Heart left ventricle (tissue), 16 donors: ENCODE results near the gene NMT2. TPM values are rescaled to one million over a fixed set of nuclear protein-coding genes. Genes with fewer than 3 reads are reported as not detected.
"Not testable (repeated sequence)": the region's sequence is repeated elsewhere in the genome, so short reads cannot be mapped to it uniquely, and the experiment has no call there.

Experiments used
- ATAC-seq, 4 donors: fragments of 200-7000 bp; cut with Tn5 transposase; one replicate each; pipeline ENCODE4 v1.9.1; 2020 to 2022; ENCODE audit warnings: moderate library complexity in 4 of 4, mild to moderate bottlenecking in 3 of 4, moderate number of reproducible peaks in 1 of 4
- DNase-seq, 5 donors: peaks; one replicate each; pipeline ENCODE4 v3.0.0-alpha.2; 2020
- H3K27ac ChIP-seq, 12 donors: fragments of 200-600 bp; sonication (generic) in 4 of 12; one replicate each; pipeline versions ENCODE4 v1.5.0 to v1.8.0; 2016 to 2022; ENCODE audit warnings: mild to moderate bottlenecking in 2 of 12
- H3K27me3 ChIP-seq, 9 donors: fragments of 200-600 bp; sonication (generic) in 2 of 9; one replicate each; pipeline versions ENCODE4 v1.5.1 to v1.8.0; 2016 to 2022; ENCODE audit warnings: mild to moderate bottlenecking in 3 of 9
- H3K36me3 ChIP-seq, 9 donors: fragments of 200-600 bp; sonication (generic) in 2 of 9; one replicate each; pipeline versions ENCODE4 v1.5.0 to v1.8.0; 2018 to 2022; ENCODE audit warnings: mild to moderate bottlenecking in 2 of 9
- H3K4me1 ChIP-seq, 12 donors: fragments of 200-600 bp; sonication (generic) in 4 of 12; one replicate each; pipeline versions ENCODE4 v1.5.0 to v1.8.0; 2016 to 2022; ENCODE audit warnings: mild to moderate bottlenecking in 3 of 12
- H3K4me3 ChIP-seq, 12 donors: fragments of 200-600 bp; sonication (generic) in 4 of 12; one replicate each; pipeline versions ENCODE4 v1.5.0 to v1.8.0; 2017 to 2022; ENCODE audit warnings: mild to moderate bottlenecking in 9 of 12, moderate library complexity in 4 of 12
- H3K9me3 ChIP-seq, 12 donors: fragments of 200-600 bp; sonication (generic) in 4 of 12; one replicate each; pipeline versions ENCODE4 v1.5.0 to v1.8.0; 2016 to 2022; ENCODE audit warnings: mild to moderate bottlenecking in 1 of 12
- POLR2A ChIP-seq, 2 donors: fragments of 450-650 bp; IDR thresholded peaks; one replicate each; pipeline ENCODE4 v1.6.1; 2017; ENCODE audit warnings: antibody characterized with exemption in 2 of 2, mild to moderate bottlenecking in 2 of 2, moderate library complexity in 2 of 2
- WGBS, 4 donors: extraction: QIAGEN DNeasy Blood & Tissue Kit in 2 of 4; methylation state at CpG; one replicate each; pipeline versions ENCODE4 v1.1.5 to v1.1.7; 2013 to 2018; 5-methylcytosine and 5-hydroxymethylcytosine counted together
- intact Hi-C, 10 donors: fragments of 100-400 bp; cut with DNase I; formaldehyde crosslinking; loops; one replicate each; pipeline versions ENCODE4 v1.11.1 to v1.14.2; 2022
- polyA plus RNA-seq, 2 donors: library from polyadenylated mRNA; stranded (reverse); fragments of 200-250 nt; gene quantifications; one replicate each; pipeline ENCODE4 v1.2.3, GENCODE V29; 2013
- total RNA-seq, 9 donors: library from RNA; depleted of rRNA in 2 of 9; stranded (reverse); fragments of >200 nt in 2 of 9; fragmentation: NEBNext Ultra II Directional in 3 of 9; extraction: Animal tissue kit (Norgen Biotek cat#: 25700) in 3 of 9; gene quantifications; one replicate each; pipeline versions ENCODE4 v1.1.0 to v1.2.4, GENCODE V29; 2016 to 2023
- TF ChIP-seq, protein P1 (sequence below), 12 donors: fragments of 200-600 bp; sonication (generic) in 4 of 12; IDR thresholded peaks; one replicate each; pipeline versions ENCODE4 v1.5.0 to v1.8.0; 2018 to 2022; ENCODE audit warnings: antibody characterized with exemption in 12 of 12, mild to moderate bottlenecking in 5 of 12
- donor health status: ischemic (EF 13 %, LVEDD 7.1; RV severe dilation, severe dysfunction).
- donor health status: healthy with polysubstance abuse.
- donor health status: DM: no; HTN: yes; CAD: no.
- donor health status: DM: no; HTN: no; CAD: no.
- donor health status: ischemic (EF 25% LVEDD 6.9; RV normal size, moderate dysfunction).
- donor health status: ischemic (EF 25% LVEDD 5.7; RV mildly dilated, moderate dysfunction).
- donor health status: healthy.
- donor health status: DM: yes; HTN: yes; CAD: no.
- donor health status: ischemic (EF 35%, LVEDD 5.7; RV mildly dilated, moderate dysfunction).
- donor health status: nonischemic (EF 11% LVEDD 7.7; RV severe dilation, severe dysfunction).
- donor health status: DM: yes; HTN: yes; CAD: no.
- donor health status: PGD.
- donor health status: ischemic (EF 29% LVEDD 5.4; RV normal size, mild dysfunction).
- donor health status: nonischemic (EF 23%, LVEDD 6.1; RV moderate dilation, normal function).

NMT2 gene
- total and polyA plus RNA-seq, 11 donors = 6.7 to 19.0 (median 13.2) TPM

GRCh38 chr10:15211464-15211979 is 43.0 kb upstream of the NMT2 start:
- 79 to 94% (median 82%) methylated on average over 6 of the region's 6 CpGs for WGBS, 4 donors
- DNase-seq = no peak
- Histone ChIP-seq H3K4me3 (no peak overlapping the region), H3K36me3 (peaks cover 0 to 22% (median 3%) of the 10 kb centered on the region in 9 donors), H3K4me1 (peaks cover 0 to 17% (median 4%) of the 10 kb centered on the region in 12 donors), H3K9me3 (no peaks in the 10 kb centered on the region), H3K27me3 (no peaks in the 10 kb centered on the region), H3K27ac (no peak overlapping the region)
- intact Hi-C loops = loop anchor here (2.0 to 5.0 kb wide), 5 partner anchors 156 to 211 kb away; partner anchors contain the start of gene FAM171A1 (in 9 of the 10)
- TF ChIP-seq POLR2A (IDR thresholded peaks at IDR 0.05) = no peak
- TF ChIP-seq, protein P1, sequence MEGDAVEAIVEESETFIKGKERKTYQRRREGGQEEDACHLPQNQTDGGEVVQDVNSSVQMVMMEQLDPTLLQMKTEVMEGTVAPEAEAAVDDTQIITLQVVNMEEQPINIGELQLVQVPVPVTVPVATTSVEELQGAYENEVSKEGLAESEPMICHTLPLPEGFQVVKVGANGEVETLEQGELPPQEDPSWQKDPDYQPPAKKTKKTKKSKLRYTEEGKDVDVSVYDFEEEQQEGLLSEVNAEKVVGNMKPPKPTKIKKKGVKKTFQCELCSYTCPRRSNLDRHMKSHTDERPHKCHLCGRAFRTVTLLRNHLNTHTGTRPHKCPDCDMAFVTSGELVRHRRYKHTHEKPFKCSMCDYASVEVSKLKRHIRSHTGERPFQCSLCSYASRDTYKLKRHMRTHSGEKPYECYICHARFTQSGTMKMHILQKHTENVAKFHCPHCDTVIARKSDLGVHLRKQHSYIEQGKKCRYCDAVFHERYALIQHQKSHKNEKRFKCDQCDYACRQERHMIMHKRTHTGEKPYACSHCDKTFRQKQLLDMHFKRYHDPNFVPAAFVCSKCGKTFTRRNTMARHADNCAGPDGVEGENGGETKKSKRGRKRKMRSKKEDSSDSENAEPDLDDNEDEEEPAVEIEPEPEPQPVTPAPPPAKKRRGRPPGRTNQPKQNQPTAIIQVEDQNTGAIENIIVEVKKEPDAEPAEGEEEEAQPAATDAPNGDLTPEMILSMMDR (IDR thresholded peaks at IDR 0.05) = no peak
- peak in 1 of 4 donors; percentile 18 for ATAC-seq

GRCh38 chr10:15210521-15210920 is 42.0 kb upstream of the NMT2 start:
- DNase-seq (no peak), ATAC-seq (no peak)
- H3K36me3 ChIP-seq = peaks cover 0 to 22% (median 3%) of the 10 kb centered on the region in 9 donors
- WGBS, 4 donors = 68 to 82% (median 75%) methylated on average over 7 to 8 of the region's 8 CpGs
- no peaks in the 10 kb centered on the region for H3K9me3 ChIP-seq
- H3K27me3 ChIP-seq = no peaks in the 10 kb centered on the region
- H3K4me3 ChIP-seq = no peak overlapping the region
- intact Hi-C loops = loop anchor here (2.0 to 5.0 kb wide), 5 partner anchors 157 to 212 kb away; partner anchors contain the start of gene FAM171A1 (in 9 of the 10)
- no peak for TF ChIP-seq POLR2A (IDR thresholded peaks at IDR 0.05)
- TF ChIP-seq, protein P1 (IDR thresholded peaks at IDR 0.05) = no peak
- no peak overlapping the region for H3K27ac ChIP-seq
- H3K4me1 ChIP-seq = peaks cover 0 to 17% (median 4%) of the 10 kb centered on the region in 12 donors

DNA sequence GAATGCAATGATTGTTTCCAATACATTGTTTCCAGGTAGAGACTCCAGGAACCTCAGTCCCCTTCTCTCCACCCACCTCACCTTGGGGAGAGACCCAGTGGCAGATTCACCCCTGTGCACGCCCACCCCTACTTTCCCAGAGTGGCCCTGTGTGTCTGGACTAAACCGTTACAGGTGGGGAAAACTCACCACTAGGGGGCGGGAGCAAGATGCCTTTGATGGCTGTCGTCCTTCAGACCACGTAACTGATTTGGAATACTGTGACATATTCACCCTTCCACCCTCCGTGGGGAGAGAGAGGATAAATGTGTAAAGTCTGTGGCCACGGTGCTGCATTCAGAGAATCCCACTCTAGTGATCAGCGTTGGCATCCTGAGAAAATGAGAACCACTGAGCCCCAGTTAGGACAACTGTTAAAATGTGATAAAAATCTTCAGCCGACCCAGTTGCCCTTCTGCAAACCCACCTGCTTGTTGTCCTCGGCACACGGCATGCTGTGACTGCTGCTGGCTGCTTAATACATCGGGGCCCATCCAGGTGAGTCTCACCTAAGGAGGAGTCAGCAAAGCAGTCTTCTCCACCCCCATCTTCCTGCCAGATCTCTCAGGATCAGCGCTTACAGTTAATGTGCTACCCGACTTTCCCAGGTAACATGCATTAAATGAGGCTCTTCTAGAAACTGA is 41.5 kb upstream of the NMT2 start:
- WGBS, 4 donors = 23 to 25% (median 24%) methylated on average over 14 of the region's 14 CpGs
- intact Hi-C loops = loop anchor here (2.0 to 5.0 kb wide), 5 partner anchors 157 to 212 kb away; partner anchors contain the start of gene FAM171A1 (in 9 of the 10)
- no peak overlapping the region for H3K27ac ChIP-seq
- H3K27me3 ChIP-seq = no peaks in the 10 kb centered on the region
- no peak overlapping the region for H3K4me3 ChIP-seq
- DNase-seq (peak; percentile 77 to 87 (median 81)), ATAC-seq (peak; percentile 63 to 91 (median 87))
- TF ChIP-seq POLR2A (IDR thresholded peaks at IDR 0.05) = no peak
- TF ChIP-seq, protein P1 (IDR thresholded peaks at IDR 0.05) = peak; percentile 72 to 92 (median 83)
- H3K9me3 ChIP-seq = no peaks in the 10 kb centered on the region
- H3K4me1 ChIP-seq = peaks cover 0 to 17% (median 4%) of the 10 kb centered on the region in 12 donors
- H3K36me3 ChIP-seq = peaks cover 0 to 22% (median 3%) of the 10 kb centered on the region in 9 donors

GRCh38 chr10:15208221-15208620 is 39.7 kb upstream of the NMT2 start:
- no peak for DNase-seq
- peaks cover 0 to 11% (median under 1%) of the 10 kb centered on the region in 9 donors for H3K36me3 ChIP-seq
- peaks cover 0 to 17% (median 4%) of the 10 kb centered on the region in 12 donors for H3K4me1 ChIP-seq
- no peaks in the 10 kb centered on the region for H3K9me3 ChIP-seq
- H3K27ac ChIP-seq = peak overlapping the region in 1 of 12 donors; percentile 51
- intact Hi-C loops = no loop called here
- no peak overlapping the region for H3K4me3 ChIP-seq
- ATAC-seq = no peak
- H3K27me3 ChIP-seq = no peaks in the 10 kb centered on the region
- 91 to 96% (median 94%) methylated on average over 2 of the region's 2 CpGs for WGBS, 4 donors
- no peak for TF ChIP-seq POLR2A (IDR thresholded peaks at IDR 0.05)
- TF ChIP-seq, protein P1 (IDR thresholded peaks at IDR 0.05) = no peak

GRCh38 chr10:15207410-15207809 is 38.9 kb upstream of the NMT2 start:
- peaks cover 0 to 23% (median 4%) of the 10 kb centered on the region in 12 donors for H3K4me1 ChIP-seq
- intact Hi-C loops, H3K4me3 ChIP-seq, H3K9me3 ChIP-seq, H3K36me3 ChIP-seq, ATAC-seq, DNase-seq, H3K27me3 ChIP-seq: not testable (repeated sequence)
- H3K27ac ChIP-seq = peak overlapping the region in 1 of 12 donors; percentile 51
- 95 to 99% (median 97%) methylated on average over 4 of the region's 4 CpGs for WGBS, 4 donors
